Endodermal cell (in vitro differentiated cells): Measurements from ENCODE around the gene STK25. TPM values are rescaled to one million over a fixed set of nuclear protein-coding genes. Genes with fewer than 3 reads are reported as not detected.

Source experiments
- DNase-seq: peaks from one replicate; pipeline ENCODE4 v3.0.0-alpha.2; 2017
- H3K27ac ChIP-seq: 2 replicates; pipeline ENCODE4 v1.5.1; 2013; ENCODE audit warnings: mild to moderate bottlenecking, low read depth, low read length, moderate library complexity
- H3K27me3 ChIP-seq: 2 replicates; pipeline ENCODE4 v1.6.1; 2013; ENCODE audit warnings: mild to moderate bottlenecking, low read length, moderate library complexity; ENCODE audit not compliant: insufficient read depth, control insufficient read depth, poor library complexity, severe bottlenecking
- H3K36me3 ChIP-seq: 2 replicates; pipeline ENCODE4 v1.7.0; 2013; ENCODE audit warnings: mild to moderate bottlenecking, low read length, moderate library complexity; ENCODE audit not compliant: control insufficient read depth, insufficient read depth
- H3K4me1 ChIP-seq: one replicate; pipeline ENCODE4 v1.7.0; 2013; ENCODE audit warnings: low read length; ENCODE audit not compliant: control insufficient read depth, insufficient read depth
- H3K4me3 ChIP-seq: 2 replicates; pipeline ENCODE4 v1.5.1; 2013; ENCODE audit warnings: mild to moderate bottlenecking, low read length, moderate library complexity
- H3K9ac ChIP-seq: 2 replicates; pipeline ENCODE4 v1.6.1; 2013; ENCODE audit warnings: mild to moderate bottlenecking, low read length, moderate library complexity; ENCODE audit not compliant: poor library complexity, severe bottlenecking; ENCODE audit errors: extremely low read depth
- H3K9me3 ChIP-seq: 2 replicates; pipeline ENCODE4 v1.6.1; 2013; ENCODE audit warnings: mild to moderate bottlenecking, low read length, moderate library complexity; ENCODE audit not compliant: control insufficient read depth
- H3K27ac Mint-ChIP-seq: 2 replicates; pipeline ENCODE4 v1.8.0; 2020; ENCODE audit warnings: mixed read lengths
- H3K27me3 Mint-ChIP-seq: 2 replicates; pipeline ENCODE4 v1.8.0; 2021; ENCODE audit warnings: mild to moderate bottlenecking, mixed read lengths; ENCODE audit not compliant: insufficient read depth
- H3K36me3 Mint-ChIP-seq: 2 replicates; pipeline ENCODE4 v1.8.0; 2020; ENCODE audit warnings: low read depth, mixed read lengths
- H3K4me1 Mint-ChIP-seq: 2 replicates; pipeline ENCODE4 v1.8.0; 2020; ENCODE audit warnings: mixed read lengths
- H3K4me3 Mint-ChIP-seq: 2 replicates; pipeline ENCODE4 v1.8.0; 2020; ENCODE audit warnings: mild to moderate bottlenecking, moderate library complexity, mixed read lengths
- H3K9me3 Mint-ChIP-seq: 2 replicates; pipeline ENCODE4 v1.8.0; 2020; ENCODE audit warnings: mild to moderate bottlenecking, mixed read lengths
- CTCF ChIP-seq: fragments of 200-600 bp; sonication (generic); conservative IDR thresholded peaks from 2 replicates; pipeline ENCODE4 v1.5.0; 2021; ENCODE audit warnings: antibody characterized with exemption, mild to moderate bottlenecking
- WGBS, 2 experiments: methylation state at CpG; one replicate each; pipeline versions ENCODE4 v1.1.5 to v1.1.7; 2013; ENCODE audit warnings: missing lambda C conversion rate in 2 of 2, mixed read lengths in 1 of 2; ENCODE audit not compliant: insufficient coverage in 1 of 2, insufficient read length in 1 of 2; 5-methylcytosine and 5-hydroxymethylcytosine counted together
- long read RNA-seq, 4 experiments: library from polyadenylated mRNA in 2 of 4; library from RNA in 1 of 4; library from capped mRNA in 1 of 4; stranded (forward) in 3 of 4; unstranded in 1 of 4; transcript quantifications; one replicate each; pipeline ENCODE4 v2.0.0, GENCODE V29; 2020 to 2021; ENCODE audit warnings: inconsistent platforms in 1 of 4
- polyA plus RNA-seq, 2 experiments: library from polyadenylated mRNA; stranded (reverse); fragments of 50-300 nt; gene quantifications; one replicate each; pipeline ENCODE4 v1.2.3, GENCODE V29; 2013
- total RNA-seq, 2 donors: library from RNA; stranded (reverse); fragmentation: NEBNext Ultra II Directional in 1 of 2; extraction: Animal tissue kit (Norgen Biotek cat#: 25700) in 1 of 2; gene quantifications; 2 replicates in 1 of 2; 3 replicates in 1 of 2; pipeline ENCODE4 v1.2.1, GENCODE V29; 2021

Gene STK25
- 100 to 1,000 TPM; 226 to 252 TPM for total RNA-seq
- polyA plus RNA-seq (2013, experiment 1 of 2), result 213 TPM
- 205 TPM for polyA plus RNA-seq (2013, experiment 2 of 2)
- long read RNA-seq, experiment 1, full-length matches to known transcripts, result 49 of 84 reads
- long read RNA-seq, experiment 1, partial matches to known transcripts, result 18 of 84 reads
- long read RNA-seq, experiment 1, other reads (novel, unspliced or antisense), result 17 of 84 reads
- long read RNA-seq, experiment 2, full-length matches to known transcripts, result 221 of 311 reads
- long read RNA-seq, experiment 2, partial matches to known transcripts, result 23 of 311 reads
- long read RNA-seq, experiment 2, other reads (novel, unspliced or antisense), result 67 of 311 reads
- long read RNA-seq, experiment 3, full-length matches to known transcripts, result 292 of 441 reads
- long read RNA-seq, experiment 3, partial matches to known transcripts, result 20 of 441 reads
- long read RNA-seq, experiment 3, other reads (novel, unspliced or antisense), result 129 of 441 reads
- long read RNA-seq, experiment 4, transcript STK25-230 (2 exons, 797 nt), result major isoform, 10 of 37 reads
- long read RNA-seq, experiment 4, transcript STK25-234 (11 exons, 2,459 nt), result minor isoform, 7 of 37 reads
- long read RNA-seq, experiment 4, transcript STK25-203 (12 exons, 2,210 nt), result minor isoform, 6 of 37 reads
- long read RNA-seq, experiment 4, partial matches to known transcripts, result 3 of 37 reads
- long read RNA-seq, experiment 4, other reads (novel, unspliced or antisense), result 7 of 37 reads

- no peak for TF ChIP-seq CTCF
These were observed at the start of gene STK25 for GRCh38 chr2:241508240-241509154. Gene STK25, minus strand, starts transcription at chr2:241508584. Its CDS starts 549 bp downstream, at chr2:241508035.

GRCh38 chr2:241556746-241557145 is 48.4 kb upstream of the STK25 start:
- Histone ChIP-seq H3K36me3 (no peaks in the 10 kb centered on the region), H3K9me3 (peaks cover 14% of the 10 kb centered on the region), H3K4me1 (peaks cover 4% of the 10 kb centered on the region), H3K4me3 (no peak overlapping the region), H3K9ac (no peak overlapping the region), H3K27me3 (no peaks in the 10 kb centered on the region), H3K27ac (no peak overlapping the region)
- H3K4me3 Mint-ChIP-seq, result no peak overlapping the region
- no peaks in the 10 kb centered on the region for H3K36me3 Mint-ChIP-seq
- peaks cover 3% of the 10 kb centered on the region for H3K4me1 Mint-ChIP-seq
- TF ChIP-seq CTCF, result no peak
- H3K27me3 Mint-ChIP-seq, result peaks cover 10% of the 10 kb centered on the region
- peaks cover 20% of the 10 kb centered on the region for H3K9me3 Mint-ChIP-seq
- H3K27ac Mint-ChIP-seq, result no peak overlapping the region
- DNase-seq, result no peak

More at GRCh38 chr2:241508240-241509154, at the start of gene STK25:
- H3K36me3 ChIP-seq, result peaks cover 11% of the 10 kb centered on the region
- H3K27ac Mint-ChIP-seq, result peak within 1 kb of the TSS; percentile 70
- H3K4me1 ChIP-seq, result no peaks in the 10 kb centered on the region
- H3K36me3 Mint-ChIP-seq, result peaks cover 5% of the 10 kb centered on the region
- peak; percentile 99 for DNase-seq
- peak within 1 kb of the TSS; percentile 49 for H3K27ac ChIP-seq
- H3K4me3 ChIP-seq, result peak within 1 kb of the TSS; percentile 87
- peak within 1 kb of the TSS; percentile 78 for H3K4me3 Mint-ChIP-seq
- peaks cover 10% of the 10 kb centered on the region for H3K4me1 Mint-ChIP-seq
- no peaks in the 10 kb centered on the region for H3K9me3 ChIP-seq
- H3K27me3 ChIP-seq, result no peaks in the 10 kb centered on the region
- WGBS, 2 experiments, result 1% methylated on average over 50 to 108 of the region's 122 CpGs
- no peaks in the 10 kb centered on the region for H3K9me3 Mint-ChIP-seq
- H3K9ac ChIP-seq, result peak within 1 kb of the TSS; percentile 73
- peaks cover 11% of the 10 kb centered on the region for H3K27me3 Mint-ChIP-seq

- Mint-ChIP-seq H3K27me3 (peaks cover 10% of the 10 kb centered on the region), H3K27ac (no peak overlapping the region)
These were observed 47.3 kb upstream of the STK25 start for GRCh38 chr2:241555711-241556110.

More at GRCh38 chr2:241555711-241556110, 47.3 kb upstream of the STK25 start:
- no peak for TF ChIP-seq CTCF
- Histone ChIP-seq H3K9me3 (peaks cover 14% of the 10 kb centered on the region), H3K36me3 (no peaks in the 10 kb centered on the region), H3K27ac (no peak overlapping the region), H3K27me3 (no peaks in the 10 kb centered on the region), H3K4me3 (no peak overlapping the region), H3K9ac (no peak overlapping the region), H3K4me1 (peaks cover 4% of the 10 kb centered on the region)
- 65 to 71% methylated on average over 3 of the region's 3 CpGs for WGBS, 2 experiments
- peaks cover 20% of the 10 kb centered on the region for H3K9me3 Mint-ChIP-seq
- H3K4me1 Mint-ChIP-seq, result peaks cover 3% of the 10 kb centered on the region
- DNase-seq, result peak; percentile 58
- no peak overlapping the region for H3K4me3 Mint-ChIP-seq
- no peaks in the 10 kb centered on the region for H3K36me3 Mint-ChIP-seq
